Putamen (tissue), 1 donor: Measurements from ENCODE around the gene HNRNPA1.
"Not testable (repeated sequence)": the region's sequence is repeated elsewhere in the genome, so short reads cannot be mapped to it uniquely, and the experiment has no call there.

ENCODE experiments used
- DNase-seq: peaks from one replicate; pipeline ENCODE4 v3.0.0-alpha.2; 2016; ENCODE audit warnings: low spot score

The HNRNPA1 gene

GRCh38 chr12:54299515-54300224 lies 19.1 kb downstream of the HNRNPA1 start:
- no peak for DNase-seq

GRCh38 chr12:54300225-54300731 lies 19.8 kb downstream of the HNRNPA1 start:
- DNase-seq = no peak

GRCh38 chr12:54300732-54301427 lies 20.4 kb downstream of the HNRNPA1 start, which contains the start of gene NFE2:
Gene NFE2 (minus strand): TSS chr12:54301015. CDS start chr12:54295248, 5,767 bp downstream.
- no peak for DNase-seq

DNA sequence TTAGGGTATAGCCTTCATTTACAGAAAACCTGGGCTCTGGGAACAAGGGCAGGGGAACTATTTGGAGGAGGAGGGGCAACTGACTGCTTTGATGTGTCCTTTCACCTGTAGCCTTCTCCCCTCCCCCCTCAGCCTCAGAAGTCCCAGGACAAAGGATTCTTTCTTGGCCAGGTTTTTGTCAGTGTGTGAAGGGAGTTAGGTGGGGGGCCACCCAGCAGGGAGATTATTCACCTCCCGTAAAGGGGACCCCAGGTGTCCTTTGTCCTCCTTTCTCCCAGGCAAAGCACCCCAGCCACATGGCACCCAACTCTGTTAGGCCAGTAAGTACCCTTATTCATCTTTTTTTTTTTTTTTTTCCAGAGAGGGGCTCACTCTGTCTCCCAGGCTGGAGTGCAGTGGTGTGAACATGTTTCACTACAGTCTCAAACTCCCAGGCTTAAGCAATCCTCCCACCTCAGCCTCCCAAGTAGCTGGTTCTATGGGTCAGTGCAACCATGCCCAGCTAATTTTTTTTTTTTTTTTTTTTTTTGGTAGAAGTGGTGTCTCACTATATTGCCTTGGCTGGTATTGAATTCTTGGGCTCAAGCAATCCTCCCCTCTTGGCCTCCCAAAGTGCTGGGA lies 21.0 kb downstream of the HNRNPA1 start:
- no peak for DNase-seq

- DNase-seq = no peak
These were observed 23.1 kb downstream of the HNRNPA1 start for GRCh38 chr12:54303640-54304039.

DNA sequence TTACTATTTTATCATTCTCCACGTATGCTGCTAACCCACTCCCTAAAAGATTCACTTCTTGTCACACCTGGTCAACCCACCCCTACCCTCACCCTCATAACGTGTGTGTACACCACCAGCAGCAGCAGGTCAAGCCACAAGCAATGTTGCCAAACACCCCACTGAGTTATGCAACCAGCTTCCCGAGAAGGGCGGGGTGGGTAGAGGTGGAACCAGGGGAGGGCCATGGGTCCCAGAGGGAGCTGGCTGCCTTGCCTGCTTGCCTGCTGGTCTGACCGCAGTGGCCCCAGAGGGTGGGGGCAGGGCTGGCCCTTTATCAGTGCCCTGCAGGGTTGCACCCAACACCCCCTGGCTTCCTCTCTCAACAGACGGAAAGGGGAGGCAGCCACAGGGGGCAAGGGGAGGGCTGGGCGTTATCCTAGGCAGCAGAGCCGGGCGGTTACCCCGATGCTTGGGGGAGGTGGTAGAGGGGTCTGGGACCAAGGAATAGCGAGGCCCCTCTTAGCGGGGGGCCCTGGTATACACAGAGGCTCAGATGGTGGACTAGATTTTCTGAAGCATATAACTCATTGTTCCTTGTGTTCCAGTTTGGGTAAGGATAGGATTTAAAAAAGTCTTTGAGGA lies 23.8 kb downstream of the HNRNPA1 start:
- DNase-seq = no peak

DNA sequence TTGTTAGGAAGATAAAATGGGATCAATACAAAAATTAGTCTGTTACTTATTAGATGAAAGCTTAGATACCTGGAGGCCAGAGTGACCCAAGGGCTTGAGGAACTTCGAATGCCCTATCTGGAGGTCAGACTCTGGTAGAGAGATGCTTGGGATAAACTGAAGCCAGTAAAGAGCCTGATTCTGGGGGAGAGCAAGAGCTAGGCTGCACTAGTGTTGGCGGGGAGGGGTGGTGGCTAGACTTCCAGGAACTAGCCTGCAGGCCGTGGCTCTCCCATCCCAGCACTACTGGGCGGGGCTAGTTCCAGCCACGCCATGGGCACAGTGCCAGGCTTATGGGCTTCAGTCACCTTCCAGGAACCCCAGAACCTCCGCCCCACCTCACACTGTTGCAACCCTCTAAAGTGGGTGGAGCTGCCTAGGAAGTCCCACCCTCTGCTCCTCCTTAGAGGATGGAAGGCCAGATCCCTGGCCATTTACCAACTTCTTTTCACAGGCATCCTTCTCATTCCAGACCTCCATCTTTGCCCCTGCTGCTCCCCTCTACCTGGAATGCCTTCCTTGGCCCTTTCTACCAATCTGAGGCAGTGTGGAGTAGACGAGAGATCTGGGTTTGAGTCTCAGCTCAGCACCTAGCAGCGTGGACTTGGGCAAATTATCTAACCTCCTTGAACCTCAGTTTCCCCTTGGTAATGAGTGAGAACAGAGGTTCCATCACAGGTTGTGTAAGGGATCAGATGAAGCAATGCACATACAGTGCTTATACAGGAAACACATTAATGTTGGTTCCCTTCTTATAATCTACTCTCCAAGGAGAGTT lies 26.6 kb downstream of the HNRNPA1 start:
- no peak for DNase-seq

GRCh38 chr12:54311051-54311450 lies 30.5 kb downstream of the HNRNPA1 start:
- no peak for DNase-seq

DNA sequence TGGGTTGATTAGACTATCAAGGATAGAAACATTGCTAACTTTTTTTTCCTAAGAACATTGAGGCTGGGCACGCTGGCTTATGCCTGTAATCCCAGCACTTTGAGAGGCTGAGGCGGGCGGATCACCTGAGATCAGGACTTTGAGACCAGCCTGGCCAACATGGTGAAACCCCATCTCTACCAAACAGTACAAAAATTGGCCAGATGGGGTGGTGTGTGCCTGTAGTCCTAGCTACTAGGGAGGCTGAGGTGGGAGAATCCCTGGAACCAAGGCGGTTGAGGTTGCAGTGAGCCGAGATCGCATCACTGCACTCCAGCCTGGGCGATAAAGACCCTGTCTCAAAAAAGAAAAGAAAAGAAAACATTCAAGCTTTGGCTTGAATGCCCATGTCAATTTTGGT lies 31.8 kb downstream of the HNRNPA1 start:
- DNase-seq = not testable (repeated sequence)

- DNase-seq = no peak
These were observed 40.8 kb downstream of the HNRNPA1 start for GRCh38 chr12:54321363-54321762.

DNA sequence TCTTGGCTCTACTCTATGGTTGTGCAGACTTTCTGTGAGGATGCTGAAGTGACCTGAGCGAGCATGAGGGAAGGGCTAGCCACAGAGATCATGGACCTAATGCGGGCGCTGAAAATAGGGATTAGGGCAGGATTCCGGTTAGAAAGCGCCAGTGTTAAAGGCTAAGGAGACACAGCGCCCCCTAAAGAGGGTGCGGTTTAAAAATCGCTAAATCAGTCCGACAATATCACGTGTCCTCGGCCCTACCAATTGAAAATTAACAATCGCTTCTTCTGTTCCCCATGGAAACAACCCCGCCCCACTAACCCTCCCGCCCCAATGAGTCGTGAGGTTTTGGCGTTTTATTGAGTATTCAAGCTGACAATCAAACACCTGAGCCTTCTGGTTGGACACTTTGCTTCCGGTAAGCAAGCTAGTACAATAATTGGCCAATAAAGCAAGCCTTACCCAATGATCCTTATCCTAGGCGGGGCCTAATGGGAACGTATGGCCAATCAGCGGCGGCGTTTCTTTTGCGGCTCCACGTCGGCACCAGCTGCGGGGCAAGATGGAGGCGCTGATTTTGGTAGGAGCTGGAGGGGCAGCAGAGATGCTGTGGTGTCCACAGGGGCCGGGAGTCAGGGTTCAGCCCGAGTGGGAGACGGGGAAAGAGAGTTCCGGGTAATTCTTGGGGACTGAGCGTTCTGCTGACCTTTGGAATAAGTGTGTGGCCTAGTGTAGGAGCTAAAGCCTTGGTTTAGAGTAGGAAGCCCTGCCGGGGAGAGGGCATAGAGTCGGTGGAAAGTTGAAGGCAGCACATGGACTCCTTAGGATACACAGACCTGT lies 44.3 kb downstream of the HNRNPA1 start, which contains the start of gene COPZ1:
TSS of gene COPZ1 (plus strand) at position 515 of the 825 bp plus-strand sequence. CDS start at position 548, 33 bp downstream.
- peak; percentile 100 for DNase-seq

DNA sequence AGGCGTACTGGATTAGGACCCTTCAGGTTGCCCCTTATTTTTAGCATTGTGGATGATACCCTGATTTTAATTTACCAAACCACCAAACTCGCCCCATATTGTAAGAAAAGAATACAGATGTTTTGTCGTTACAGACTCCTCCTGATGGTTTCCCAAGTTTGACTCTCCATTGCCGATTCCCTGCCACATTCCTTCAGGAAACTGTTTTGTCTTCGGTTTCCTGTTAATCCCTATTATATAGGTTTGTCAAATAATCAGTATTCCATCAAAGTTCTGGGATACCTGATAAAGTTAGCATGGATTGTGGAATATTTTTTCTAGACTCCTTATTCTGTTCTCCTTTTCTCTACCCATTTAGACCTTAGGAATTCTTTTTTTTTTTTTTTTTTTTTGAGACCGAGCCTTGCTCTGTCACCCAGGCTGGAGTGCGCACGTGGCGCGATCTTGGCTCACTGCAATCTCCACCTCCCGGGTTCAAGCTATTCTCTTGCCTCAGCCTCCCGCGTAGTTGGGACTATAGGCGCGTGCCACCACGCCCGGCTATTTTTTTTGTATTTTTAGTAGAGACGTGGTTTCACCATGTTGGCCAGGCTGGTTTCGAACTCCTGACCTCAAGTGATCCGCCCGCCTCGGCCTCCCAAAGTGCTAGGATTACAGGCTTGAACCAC lies 45.0 kb downstream of the HNRNPA1 start:
- not testable (repeated sequence) for DNase-seq

DNA sequence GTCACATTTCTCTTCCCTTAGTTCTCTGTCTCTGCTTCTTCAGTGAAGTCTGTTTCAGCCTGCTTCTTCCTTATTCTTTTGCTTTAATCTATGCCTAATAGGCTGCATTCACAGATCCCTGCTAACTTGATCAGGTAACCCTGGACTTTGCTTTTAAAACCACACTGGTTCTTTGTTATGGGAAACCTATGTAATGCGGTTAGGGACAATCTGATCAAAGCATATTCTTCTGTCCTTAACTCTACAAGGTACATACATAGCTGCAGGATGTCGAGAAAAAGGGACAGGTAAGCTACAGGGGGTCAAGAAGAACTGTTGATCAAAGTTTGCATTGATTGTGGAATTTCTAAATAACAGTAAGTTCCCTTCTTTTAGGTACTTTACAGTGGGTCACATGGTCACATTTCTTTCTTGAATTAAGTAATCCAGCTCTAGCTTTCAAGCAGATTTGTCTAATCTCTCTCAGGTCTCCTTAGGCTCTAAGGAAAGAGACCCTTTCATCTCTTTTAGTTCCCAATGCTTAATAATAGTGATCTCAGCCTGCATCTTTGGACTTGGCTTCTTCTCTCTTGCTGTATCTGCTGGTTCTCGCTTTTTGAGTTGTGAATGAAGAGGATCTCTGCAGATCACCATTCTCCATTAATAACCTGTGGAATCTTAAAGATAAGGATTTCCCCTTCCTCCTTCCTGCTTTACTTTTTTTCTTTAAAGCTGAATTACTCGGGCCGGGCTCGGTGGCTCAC lies 48.2 kb downstream of the HNRNPA1 start:
- DNase-seq = no peak

DNA sequence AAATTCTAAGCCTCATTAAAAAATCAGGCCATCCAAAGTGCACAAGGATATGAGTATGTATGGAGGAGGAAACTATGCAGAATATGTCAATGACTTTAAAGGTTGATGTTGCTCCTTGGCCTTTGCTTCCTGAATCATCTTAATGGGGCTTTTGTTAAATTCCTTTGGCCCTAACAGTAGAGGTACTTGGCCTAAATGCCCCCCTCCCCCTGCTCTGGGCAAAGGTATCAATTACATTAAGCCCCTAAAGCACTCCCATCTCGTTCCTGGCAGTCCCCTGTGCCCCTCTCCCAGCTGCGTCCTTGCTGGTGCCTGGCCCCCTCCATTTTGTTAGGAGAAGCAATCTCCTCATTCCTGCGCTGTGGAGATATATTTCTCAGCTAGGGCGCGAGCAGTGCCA lies 49.2 kb downstream of the HNRNPA1 start:
- DNase-seq = no peak

DNA sequence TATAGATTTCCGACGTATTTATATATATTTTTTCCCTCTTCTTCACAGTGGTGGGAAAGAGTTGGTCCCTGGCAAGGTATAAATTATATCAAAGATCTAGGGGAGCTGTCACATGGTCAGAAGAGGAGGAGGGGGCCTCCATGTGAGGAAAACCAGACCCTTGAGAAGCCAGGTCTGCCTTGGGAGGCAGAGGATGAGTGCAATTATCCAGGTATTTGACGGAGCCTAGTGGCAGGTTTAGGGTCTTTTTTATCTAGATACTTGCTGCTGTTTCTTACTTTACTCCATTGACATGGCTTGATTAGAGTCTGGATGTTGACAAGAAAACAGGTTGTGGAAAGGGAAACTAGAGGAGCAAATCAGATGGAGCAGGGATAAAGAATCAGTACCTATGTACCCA lies 49.9 kb downstream of the HNRNPA1 start:
- DNase-seq = no peak

DNA sequence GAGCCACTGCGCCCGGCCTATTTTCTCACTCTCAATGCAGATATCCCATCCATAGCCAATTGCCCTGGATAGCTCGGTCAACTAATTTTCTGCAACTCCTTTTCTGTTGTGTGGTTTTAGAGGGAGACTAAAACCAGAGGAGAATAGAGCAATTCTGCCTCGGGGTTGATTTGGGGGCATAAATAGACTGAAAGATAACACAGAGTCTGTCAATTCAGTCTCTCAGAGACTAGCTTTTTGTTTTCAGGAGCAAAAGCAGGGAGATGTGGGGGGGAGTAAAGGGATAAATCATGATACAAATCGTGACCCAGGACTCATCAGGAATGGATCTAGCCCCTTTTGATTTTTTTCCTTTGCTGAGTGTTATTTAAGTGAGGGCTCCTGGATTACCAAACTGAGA lies 50.9 kb downstream of the HNRNPA1 start:
- DNase-seq = no peak

DNA sequence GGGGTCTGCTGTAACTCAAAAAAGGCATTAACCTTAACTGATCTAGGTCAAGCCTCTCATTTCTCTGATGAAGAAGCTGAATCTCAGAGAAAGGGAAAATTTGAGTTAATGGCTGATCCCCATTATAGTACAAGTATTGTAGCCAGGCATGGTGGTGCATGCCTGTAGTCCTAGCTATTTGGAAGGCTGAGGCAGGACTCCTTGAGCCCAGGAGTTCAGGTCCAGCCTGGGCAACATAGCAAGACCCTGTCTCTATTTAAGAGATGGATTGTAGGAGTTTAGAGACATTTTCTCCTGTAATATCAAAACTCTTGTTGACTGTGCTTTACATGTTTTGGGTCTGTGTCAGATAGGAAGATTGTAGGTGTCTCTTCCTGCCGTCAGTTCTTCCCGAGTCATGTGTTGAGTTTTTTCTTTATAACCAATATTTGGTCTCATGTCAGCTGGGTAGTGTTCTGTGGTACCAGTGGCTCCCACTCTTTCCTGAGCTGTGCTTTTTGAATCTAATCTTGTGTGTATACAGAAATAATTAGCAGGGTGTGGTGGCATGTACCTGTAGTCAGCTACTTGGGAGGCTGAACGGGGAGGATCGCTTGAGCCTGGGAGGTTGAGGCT lies 53.0 kb downstream of the HNRNPA1 start:
- DNase-seq = no peak
